Uterus (tissue), 2 donors: ENCODE measurements around the gene DGKK.

Experiments
- POLR2A ChIP-seq, 2 donors: fragments of 450-650 bp; IDR thresholded peaks; one replicate each; pipeline ENCODE4 v1.6.1; 2016; ENCODE audit warnings: antibody characterized with exemption in 2 of 2, mild to moderate bottlenecking in 1 of 2, moderate library complexity in 1 of 2
- TF ChIP-seq, protein P1 (sequence below), 4 experiments: fragments of 200-600 bp in 2 of 4; fragments of 450-650 bp in 2 of 4; sonication (generic) in 2 of 4; IDR thresholded peaks; one replicate each; pipeline ENCODE4 v1.5.1; 2016 to 2019; ENCODE audit warnings: antibody characterized with exemption in 4 of 4, mild to moderate bottlenecking in 2 of 4, moderate library complexity in 1 of 4

GRCh38 chrX:50375481-50376267 is 95.0 kb downstream of the DGKK start:
- TF ChIP-seq, protein P1, sequence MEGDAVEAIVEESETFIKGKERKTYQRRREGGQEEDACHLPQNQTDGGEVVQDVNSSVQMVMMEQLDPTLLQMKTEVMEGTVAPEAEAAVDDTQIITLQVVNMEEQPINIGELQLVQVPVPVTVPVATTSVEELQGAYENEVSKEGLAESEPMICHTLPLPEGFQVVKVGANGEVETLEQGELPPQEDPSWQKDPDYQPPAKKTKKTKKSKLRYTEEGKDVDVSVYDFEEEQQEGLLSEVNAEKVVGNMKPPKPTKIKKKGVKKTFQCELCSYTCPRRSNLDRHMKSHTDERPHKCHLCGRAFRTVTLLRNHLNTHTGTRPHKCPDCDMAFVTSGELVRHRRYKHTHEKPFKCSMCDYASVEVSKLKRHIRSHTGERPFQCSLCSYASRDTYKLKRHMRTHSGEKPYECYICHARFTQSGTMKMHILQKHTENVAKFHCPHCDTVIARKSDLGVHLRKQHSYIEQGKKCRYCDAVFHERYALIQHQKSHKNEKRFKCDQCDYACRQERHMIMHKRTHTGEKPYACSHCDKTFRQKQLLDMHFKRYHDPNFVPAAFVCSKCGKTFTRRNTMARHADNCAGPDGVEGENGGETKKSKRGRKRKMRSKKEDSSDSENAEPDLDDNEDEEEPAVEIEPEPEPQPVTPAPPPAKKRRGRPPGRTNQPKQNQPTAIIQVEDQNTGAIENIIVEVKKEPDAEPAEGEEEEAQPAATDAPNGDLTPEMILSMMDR (IDR thresholded peaks at IDR 0.05), result no peak
- no peak for TF ChIP-seq POLR2A (IDR thresholded peaks at IDR 0.05)
